Cardiac muscle cell (in vitro differentiated cells and primary cell): ENCODE data around the gene PCDH9. TPM values are rescaled to one million over a fixed set of nuclear protein-coding genes. Genes with fewer than 3 reads are reported as not detected.

ENCODE experiments used
- DNase-seq, 2 donors: peaks; one replicate each; pipeline versions ENCODE4 v3.0.0 to v3.0.0-alpha.2; 2010 to 2017; ENCODE audit warnings: low read depth in 1 of 2, low spot score in 1 of 2
- H3K27ac ChIP-seq: fragments of 200-600 bp; sonication (generic); 2 replicates; pipeline ENCODE4 v1.5.1; 2016
- H3K27me3 ChIP-seq: fragments of 200-600 bp; sonication (generic); 2 replicates; pipeline ENCODE4 v1.6.0; 2016; ENCODE audit warnings: control low read depth
- H3K36me3 ChIP-seq: fragments of 200-600 bp; sonication (generic); 2 replicates; pipeline ENCODE4 v1.5.1; 2016; ENCODE audit warnings: control low read depth
- H3K4me1 ChIP-seq: fragments of 200-600 bp; sonication (generic); 2 replicates; pipeline ENCODE4 v1.8.1; 2017; ENCODE audit warnings: low read depth, mild to moderate bottlenecking, mixed run types
- H3K4me3 ChIP-seq: fragments of 200-600 bp; sonication (generic); 2 replicates; pipeline ENCODE4 v1.5.1; 2016; ENCODE audit warnings: mild to moderate bottlenecking
- H3K9me3 ChIP-seq: fragments of 200-600 bp; sonication (generic); 2 replicates; pipeline ENCODE4 v1.5.1; 2017; ENCODE audit warnings: low read depth, mild to moderate bottlenecking, control low read depth
- CTCF ChIP-seq: IDR thresholded peaks from 2 replicates; pipeline ENCODE4 v1.5.1; 2012; ENCODE audit warnings: low read depth, mild to moderate bottlenecking, low read length
- polyA plus RNA-seq: library from polyadenylated mRNA; unstranded; fragments of >200 nt; fragmentation: Nextera tagmentation; extraction: Ambion mirVana; gene quantifications from 2 replicates; pipeline ENCODE4 v1.2.1, GENCODE V29; 2016
- total RNA-seq: library from RNA; depleted of rRNA; stranded (reverse); fragments of >200 nt; gene quantifications from 2 replicates; pipeline ENCODE4 v1.2.3, GENCODE V29; 2016

PCDH9 gene
- total and polyA plus RNA-seq, 2 experiments from 2014 or later, result 1.6 to 2.3 TPM

DNA sequence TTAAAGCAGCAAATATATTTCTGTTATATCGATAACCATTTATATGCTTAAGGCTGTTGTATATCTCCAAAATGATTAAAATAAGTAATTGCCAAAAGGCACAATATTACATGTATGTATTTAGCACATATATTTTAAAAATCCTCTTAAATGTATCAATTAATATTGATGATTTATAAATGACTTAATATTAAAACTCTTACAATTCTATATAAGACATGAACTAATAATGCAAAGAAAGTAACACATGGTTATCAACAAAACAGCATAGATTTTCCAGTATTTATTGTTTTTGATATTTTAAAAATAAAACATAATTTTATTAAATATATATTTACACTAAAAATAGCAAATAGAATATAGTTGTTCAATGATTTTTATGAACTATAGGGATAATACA, 32.4 kb downstream of the PCDH9 start:
- H3K4me1 ChIP-seq, result no peaks in the 10 kb centered on the region
- no peaks in the 10 kb centered on the region for H3K36me3 ChIP-seq
- no peak overlapping the region for H3K4me3 ChIP-seq
- H3K27ac ChIP-seq, result no peak overlapping the region
- H3K9me3 ChIP-seq, result no peaks in the 10 kb centered on the region
- no peaks in the 10 kb centered on the region for H3K27me3 ChIP-seq
- no peak for TF ChIP-seq CTCF
- no peak for DNase-seq

- H3K36me3 ChIP-seq, result no peaks in the 10 kb centered on the region
- no peaks in the 10 kb centered on the region for H3K4me1 ChIP-seq
- H3K4me3 ChIP-seq, result no peak overlapping the region
- H3K27ac ChIP-seq, result no peak overlapping the region
- no peaks in the 10 kb centered on the region for H3K9me3 ChIP-seq
- no peak for TF ChIP-seq CTCF
- no peak for DNase-seq
- no peaks in the 10 kb centered on the region for H3K27me3 ChIP-seq
Observed at GRCh38 chr13:67193979-67194378, 36.2 kb downstream of the PCDH9 start.

DNA sequence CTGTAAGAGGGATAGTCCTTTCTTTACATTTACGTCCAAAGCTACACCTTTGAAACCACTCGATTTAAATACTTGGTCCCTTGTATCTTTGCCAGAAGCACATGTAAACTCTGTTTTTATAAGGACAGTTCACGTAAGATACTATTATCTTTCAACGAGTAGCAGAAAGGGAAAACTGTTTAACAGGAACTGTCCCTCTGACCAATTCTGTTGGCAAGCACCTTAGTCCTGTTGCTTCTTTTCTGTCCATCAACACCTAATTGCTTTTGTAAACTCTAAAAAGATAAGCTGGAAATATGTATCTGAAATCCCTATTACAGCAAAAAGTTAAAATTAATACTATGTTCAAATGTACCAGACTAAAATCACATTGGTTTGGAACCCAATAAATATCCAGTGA, 37.4 kb downstream of the PCDH9 start:
- H3K27me3 ChIP-seq, result no peaks in the 10 kb centered on the region
- H3K36me3 ChIP-seq, result no peaks in the 10 kb centered on the region
- no peak overlapping the region for H3K4me3 ChIP-seq
- no peaks in the 10 kb centered on the region for H3K4me1 ChIP-seq
- no peak for TF ChIP-seq CTCF
- no peak for DNase-seq
- no peak overlapping the region for H3K27ac ChIP-seq
- H3K9me3 ChIP-seq, result no peaks in the 10 kb centered on the region

DNA sequence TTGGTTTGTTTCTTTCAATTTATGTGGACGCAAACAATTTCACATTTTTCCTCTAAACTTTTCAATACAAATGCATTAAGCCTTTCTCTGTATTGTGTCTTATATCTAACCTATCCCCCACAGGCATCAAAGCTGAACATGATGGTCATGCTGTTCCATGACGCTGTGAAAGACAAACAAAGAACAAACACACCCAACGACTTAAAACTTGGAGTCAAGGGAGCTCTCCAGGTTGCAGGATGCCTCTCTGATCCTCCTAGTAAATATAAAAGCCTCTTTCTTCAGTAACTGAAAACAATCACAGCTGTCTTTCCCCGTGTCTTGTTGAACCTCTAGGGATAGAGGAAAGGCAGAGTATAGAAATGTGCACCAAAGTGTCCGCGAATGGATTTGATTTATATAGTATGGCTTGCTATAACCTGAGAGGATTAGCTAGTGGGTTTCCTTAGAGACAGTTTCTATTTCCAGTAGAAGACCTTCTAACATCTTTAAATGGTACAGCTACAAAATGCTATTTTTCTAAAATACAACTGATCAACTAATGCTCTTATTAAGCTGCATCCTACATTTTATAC, 43.1 kb downstream of the PCDH9 start:
- Histone ChIP-seq H3K4me3 (no peak overlapping the region), H3K27me3 (no peaks in the 10 kb centered on the region), H3K4me1 (no peaks in the 10 kb centered on the region), H3K27ac (no peak overlapping the region), H3K36me3 (no peaks in the 10 kb centered on the region), H3K9me3 (no peaks in the 10 kb centered on the region)
- DNase-seq, result no peak
- no peak for TF ChIP-seq CTCF

DNA sequence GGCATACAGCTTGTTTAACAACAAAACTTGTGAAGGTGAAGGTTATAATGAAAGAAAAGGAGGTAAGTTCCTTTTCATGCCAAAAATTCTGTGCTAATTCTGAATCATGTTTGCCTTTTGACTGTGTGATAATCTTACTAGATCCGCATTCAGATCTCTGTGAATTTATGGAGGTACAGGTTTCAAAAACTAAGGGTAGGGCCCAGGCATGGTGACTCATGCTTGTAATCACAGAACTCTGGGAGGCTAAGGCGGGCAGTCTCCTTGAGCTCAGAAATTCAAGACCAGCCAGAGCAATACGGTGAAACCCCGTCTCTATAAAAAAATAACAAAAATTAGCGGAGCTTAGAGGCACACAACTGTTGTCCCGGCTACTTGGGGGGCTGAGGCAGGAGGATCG, 45.9 kb downstream of the PCDH9 start:
- Histone ChIP-seq H3K27me3 (no peaks in the 10 kb centered on the region), H3K36me3 (no peaks in the 10 kb centered on the region), H3K27ac (no peak overlapping the region), H3K9me3 (no peaks in the 10 kb centered on the region), H3K4me3 (no peak overlapping the region), H3K4me1 (no peaks in the 10 kb centered on the region)
- TF ChIP-seq CTCF, result no peak
- DNase-seq, result no peak

- H3K9me3 ChIP-seq, result no peaks in the 10 kb centered on the region
- no peak for DNase-seq
- TF ChIP-seq CTCF, result no peak
- no peak overlapping the region for H3K27ac ChIP-seq
- no peaks in the 10 kb centered on the region for H3K27me3 ChIP-seq
- no peaks in the 10 kb centered on the region for H3K36me3 ChIP-seq
- H3K4me1 ChIP-seq, result no peaks in the 10 kb centered on the region
- no peak overlapping the region for H3K4me3 ChIP-seq
Observed at GRCh38 chr13:67183151-67183550, 47.0 kb downstream of the PCDH9 start.
